ENCODE results near the gene UCP2.

UCP2 gene

DNA sequence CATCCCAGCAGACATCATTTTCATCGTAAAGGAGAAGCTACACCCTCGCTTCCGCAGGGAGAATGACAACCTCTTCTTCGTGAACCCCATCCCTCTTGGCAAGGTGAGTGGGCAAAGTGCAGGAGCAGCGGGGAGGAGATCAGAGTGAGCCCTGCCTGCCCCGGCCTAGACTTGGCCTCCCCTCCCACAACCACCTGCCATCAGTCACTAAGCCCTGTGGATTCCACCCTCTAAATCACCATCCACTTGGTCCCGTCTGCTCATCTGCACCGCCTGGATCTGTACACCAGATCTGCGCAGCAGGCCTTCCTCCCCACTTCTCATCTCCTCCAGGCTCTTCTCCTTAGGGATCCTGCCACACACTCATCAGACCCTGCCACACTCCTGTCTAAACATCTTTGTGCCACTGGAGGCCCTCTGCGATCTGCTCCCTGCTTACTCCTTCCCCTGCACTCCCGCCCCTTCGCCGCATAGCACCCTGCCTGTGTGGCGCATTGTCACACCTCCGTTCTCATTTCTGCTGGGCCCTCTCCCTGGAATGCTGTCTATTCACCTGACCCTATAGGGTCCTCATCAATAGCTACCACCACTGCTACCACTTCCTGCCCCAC is 14.2 kb downstream of the UCP2 start:
- no peak for DNase-seq

GRCh38 chr11:73965764-73966121 is 16.9 kb downstream of the UCP2 start:
- no peak for DNase-seq

- no peak for DNase-seq
These were observed 17.4 kb downstream of the UCP2 start for GRCh38 chr11:73965076-73965763.

DNA sequence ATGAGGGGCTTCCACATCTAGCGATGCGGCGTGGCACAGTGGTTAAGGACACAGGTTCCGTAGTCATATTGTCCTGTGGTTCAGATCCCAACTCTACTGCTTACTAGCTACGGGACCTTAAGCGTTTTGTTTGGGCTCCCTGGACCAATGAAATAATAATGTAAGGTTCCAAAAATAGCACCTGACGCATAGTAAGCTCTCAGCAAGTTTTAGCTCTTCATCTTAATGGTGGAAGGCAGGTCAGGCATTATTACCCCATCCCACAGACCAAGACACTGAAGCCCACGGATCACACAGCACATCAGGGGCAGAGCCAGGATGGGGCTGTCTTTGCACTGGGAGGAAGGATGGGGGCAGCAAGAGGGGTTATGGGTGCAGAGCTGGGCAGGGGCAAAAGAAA is 18.8 kb downstream of the UCP2 start:
- DNase-seq: no peak

GRCh38 chr11:73962101-73962705 is 20.4 kb downstream of the UCP2 start:
- no peak for DNase-seq

- no peak for DNase-seq
These were observed 21.3 kb downstream of the UCP2 start for GRCh38 chr11:73961321-73961720.

DNA sequence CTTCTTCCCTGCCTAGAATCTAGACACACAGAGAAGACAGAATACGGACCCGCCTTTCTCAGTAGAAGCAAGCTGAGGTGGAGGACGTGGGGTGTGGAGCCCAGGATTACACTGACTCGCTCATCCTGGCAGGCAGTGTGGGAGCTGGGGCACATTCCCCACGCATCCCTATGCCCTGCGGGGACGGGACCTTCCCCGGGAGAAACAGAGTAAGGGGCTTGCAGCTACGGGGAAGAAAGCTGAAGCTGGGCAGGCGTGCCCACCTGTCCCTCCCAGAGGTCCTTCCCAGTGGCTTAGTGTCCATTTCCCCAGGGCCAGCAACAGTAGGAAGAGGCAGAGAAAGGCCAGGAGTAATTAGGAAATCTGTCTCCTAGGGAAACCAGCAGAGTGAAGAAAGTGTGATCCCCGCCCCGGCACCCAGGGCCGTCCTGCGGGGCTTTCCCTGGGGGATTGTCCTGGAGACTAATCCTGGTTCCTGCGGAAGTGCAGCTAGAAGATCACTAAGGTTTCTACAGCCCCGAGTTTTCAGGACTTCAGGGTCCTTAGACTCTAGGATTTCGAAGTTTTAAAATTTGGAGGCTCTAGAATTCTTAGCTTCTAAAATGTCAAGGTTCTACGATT is 24.0 kb downstream of the UCP2 start:
- DNase-seq: no peak

- no peak for DNase-seq
These were observed 24.8 kb downstream of the UCP2 start for GRCh38 chr11:73957654-73958361.

GRCh38 chr11:73956876-73957653 is 25.6 kb downstream of the UCP2 start:
- DNase-seq: no peak

- no peak for DNase-seq
These were observed 30.8 kb downstream of the UCP2 start for GRCh38 chr11:73951797-73952196.

- no peak for DNase-seq
These were observed 31.6 kb downstream of the UCP2 start, which contains the start of gene DNAJB13 for GRCh38 chr11:73950869-73951710. DNAJB13 (plus strand) TSS chr11:73951026; CDS start chr11:73951070, 44 bp downstream.

DNA sequence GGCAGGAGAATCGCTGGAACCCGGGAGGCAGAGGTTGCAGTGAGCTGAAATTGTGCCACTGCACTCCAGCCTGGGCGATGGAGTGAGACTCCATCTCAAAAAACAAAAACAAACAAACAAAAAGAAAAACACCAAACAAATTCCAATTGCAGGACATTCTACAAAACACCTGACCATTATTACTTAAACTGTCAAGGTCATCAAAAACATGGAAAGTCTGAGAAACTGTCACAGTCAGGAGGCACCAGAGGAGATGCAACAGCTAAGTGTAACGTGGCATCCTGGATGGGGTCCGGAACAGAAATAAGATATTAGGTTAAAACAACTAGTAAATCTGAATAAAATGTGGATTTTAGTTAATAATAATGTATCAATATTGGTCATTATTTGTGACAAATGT is 32.7 kb downstream of the UCP2 start:
- no peak for DNase-seq

DNA sequence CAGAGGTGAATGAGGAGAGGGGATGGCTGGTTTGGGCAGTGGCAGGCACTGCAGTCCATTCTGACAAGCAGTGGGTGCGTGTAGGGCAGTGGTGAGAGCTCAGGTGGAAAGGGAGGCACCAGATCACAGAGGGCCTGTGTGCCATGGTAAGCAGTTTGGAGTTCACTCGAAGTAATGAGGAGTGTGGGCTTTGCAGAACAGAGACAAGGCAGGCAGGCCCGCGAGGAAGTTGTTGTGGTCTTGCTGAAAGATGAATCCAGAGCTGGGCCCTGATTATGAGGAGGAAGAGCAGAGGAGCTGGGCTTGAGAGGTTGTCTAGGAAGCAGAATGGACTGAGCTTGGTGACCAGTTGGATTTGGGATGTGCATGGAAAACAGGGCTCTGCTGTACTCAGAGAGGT is 33.4 kb downstream of the UCP2 start:
- DNase-seq: no peak

- DNase-seq: no peak
These were observed 35.7 kb downstream of the UCP2 start for GRCh38 chr11:73946798-73947458.

GRCh38 chr11:73945396-73945795 is 37.2 kb downstream of the UCP2 start:
- DNase-seq: no peak

DNA sequence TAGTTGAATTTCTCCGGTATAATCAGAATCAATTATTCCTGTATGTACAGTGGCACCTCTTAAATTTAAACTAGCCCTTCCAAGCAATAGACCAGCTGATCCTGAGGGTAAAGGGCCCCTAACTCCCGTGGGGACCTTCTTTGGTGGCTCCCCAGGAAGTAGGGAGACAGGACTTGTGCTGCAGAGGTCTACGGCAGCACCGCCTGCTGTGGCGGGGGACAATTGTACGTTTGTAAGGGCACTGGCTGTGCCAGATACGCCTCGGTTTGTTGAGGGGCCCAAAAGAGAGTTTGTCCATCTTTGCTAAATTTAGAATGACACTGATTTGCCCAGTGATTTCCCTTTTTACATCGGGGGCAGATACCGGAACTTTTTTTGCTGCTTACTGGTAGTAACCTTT is 37.7 kb downstream of the UCP2 start:
- DNase-seq: no peak

DNA sequence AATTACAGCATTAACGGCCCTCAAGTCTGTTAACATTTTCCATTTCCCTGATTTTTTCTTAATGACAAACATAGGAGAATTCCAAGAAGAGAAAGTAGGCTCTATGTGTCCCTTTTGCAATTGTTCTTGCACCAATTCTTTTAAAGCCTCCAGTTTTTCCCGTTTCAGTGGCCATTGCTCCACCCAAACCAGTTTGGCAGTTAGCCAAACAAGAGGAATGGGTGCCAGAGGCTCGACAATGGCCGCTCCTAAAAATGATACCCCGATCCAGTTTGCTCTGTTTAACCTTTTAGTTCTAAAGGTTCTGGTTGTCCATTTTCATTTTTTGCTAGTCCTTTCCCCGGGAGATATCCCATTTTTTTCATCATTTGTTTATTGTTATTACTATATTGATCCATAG is 38.6 kb downstream of the UCP2 start:
- DNase-seq: no peak

GRCh38 chr11:73942010-73942409 is 40.6 kb downstream of the UCP2 start:
- no peak for DNase-seq

- no peak for DNase-seq
These were observed 41.7 kb downstream of the UCP2 start for GRCh38 chr11:73940801-73941570.

GRCh38 chr11:73939096-73939495 is 43.5 kb downstream of the UCP2 start:
- DNase-seq: no peak

Data from stimulated activated CD4-positive, alpha-beta T cell treated with anti-CD3 and anti-CD28 coated beads, Interleukin-4, amount 100 ng/mL, for 4 hours (primary cell).